ENCODE results near the gene TMEM63A.

Gene TMEM63A

GRCh38 chr1:225918280-225918679 lies 36.1 kb upstream of the TMEM63A start:
- Histone ChIP-seq H3K9ac (ENCODE audit: low read length) (no peak overlapping the region), H3K36me3 (ENCODE audit: control insufficient read depth, insufficient read depth, low read length) (peaks cover 11% of the 10 kb centered on the region), H3K4me1 (ENCODE audit: control insufficient read depth, insufficient read depth, low read length) (peaks cover 11% of the 10 kb centered on the region), H3K27me3 (ENCODE audit: control insufficient read depth, insufficient read depth, low read length) (no peaks in the 10 kb centered on the region), H3K27ac (ENCODE audit: low read depth, low read length) (no peak overlapping the region), H3K4me3 (ENCODE audit: low read length) (no peak overlapping the region)

GRCh38 chr1:225917536-225917935 lies 35.4 kb upstream of the TMEM63A start:
- H3K9ac ChIP-seq (ENCODE audit: low read length) = no peak overlapping the region
- no peaks in the 10 kb centered on the region for H3K27me3 ChIP-seq (ENCODE audit: control insufficient read depth, insufficient read depth, low read length)
- H3K27ac ChIP-seq (ENCODE audit: low read depth, low read length) = no peak overlapping the region
- H3K4me3 ChIP-seq (ENCODE audit: low read length) = no peak overlapping the region
- H3K4me1 ChIP-seq (ENCODE audit: control insufficient read depth, insufficient read depth, low read length) = peaks cover 5% of the 10 kb centered on the region
- peaks cover 11% of the 10 kb centered on the region for H3K36me3 ChIP-seq (ENCODE audit: control insufficient read depth, insufficient read depth, low read length)

- Histone ChIP-seq H3K4me3 (ENCODE audit: low read length) (no peak overlapping the region), H3K27me3 (ENCODE audit: control insufficient read depth, insufficient read depth, low read length) (no peaks in the 10 kb centered on the region), H3K4me1 (ENCODE audit: control insufficient read depth, insufficient read depth, low read length) (peaks cover 5% of the 10 kb centered on the region), H3K36me3 (ENCODE audit: control insufficient read depth, insufficient read depth, low read length) (peaks cover 11% of the 10 kb centered on the region), H3K27ac (ENCODE audit: low read depth, low read length) (no peak overlapping the region), H3K9ac (ENCODE audit: low read length) (no peak overlapping the region)
Observed at GRCh38 chr1:225917101-225917500, 34.9 kb upstream of the TMEM63A start.

GRCh38 chr1:225915538-225915991 lies 33.4 kb upstream of the TMEM63A start:
- no peak overlapping the region for H3K27ac ChIP-seq (ENCODE audit: low read depth, low read length)
- H3K4me1 ChIP-seq (ENCODE audit: control insufficient read depth, insufficient read depth, low read length) = peaks cover 5% of the 10 kb centered on the region
- H3K9ac ChIP-seq (ENCODE audit: low read length) = no peak overlapping the region
- no peaks in the 10 kb centered on the region for H3K27me3 ChIP-seq (ENCODE audit: control insufficient read depth, insufficient read depth, low read length)
- peaks cover 3% of the 10 kb centered on the region for H3K36me3 ChIP-seq (ENCODE audit: control insufficient read depth, insufficient read depth, low read length)
- no peak overlapping the region for H3K4me3 ChIP-seq (ENCODE audit: low read length)

- Histone ChIP-seq H3K4me3 (ENCODE audit: low read length) (no peak overlapping the region), H3K36me3 (ENCODE audit: control insufficient read depth, insufficient read depth, low read length) (peaks cover 3% of the 10 kb centered on the region), H3K4me1 (ENCODE audit: control insufficient read depth, insufficient read depth, low read length) (peaks cover 5% of the 10 kb centered on the region), H3K27ac (ENCODE audit: low read depth, low read length) (no peak overlapping the region), H3K27me3 (ENCODE audit: control insufficient read depth, insufficient read depth, low read length) (no peaks in the 10 kb centered on the region), H3K9ac (ENCODE audit: low read length) (no peak overlapping the region)
Observed at GRCh38 chr1:225914947-225915346, 32.8 kb upstream of the TMEM63A start.

- H3K4me3 ChIP-seq (ENCODE audit: low read length) = no peak overlapping the region
- H3K9ac ChIP-seq (ENCODE audit: low read length) = no peak overlapping the region
- peaks cover under 1% of the 10 kb centered on the region for H3K4me1 ChIP-seq (ENCODE audit: control insufficient read depth, insufficient read depth, low read length)
- H3K27ac ChIP-seq (ENCODE audit: low read depth, low read length) = no peak overlapping the region
- H3K36me3 ChIP-seq (ENCODE audit: control insufficient read depth, insufficient read depth, low read length) = peaks cover 3% of the 10 kb centered on the region
- H3K27me3 ChIP-seq (ENCODE audit: control insufficient read depth, insufficient read depth, low read length) = no peaks in the 10 kb centered on the region
Observed at GRCh38 chr1:225914391-225914790, 32.2 kb upstream of the TMEM63A start.

- Histone ChIP-seq H3K36me3 (ENCODE audit: control insufficient read depth, insufficient read depth, low read length) (no peaks in the 10 kb centered on the region), H3K4me3 (ENCODE audit: low read length) (no peak overlapping the region), H3K9ac (ENCODE audit: low read length) (no peak overlapping the region)
Observed at GRCh38 chr1:225911191-225912130, 29.3 kb upstream of the TMEM63A start.

GRCh38 chr1:225909477-225909876 lies 27.3 kb upstream of the TMEM63A start:
- no peak overlapping the region for H3K4me3 ChIP-seq (ENCODE audit: low read length)
- H3K4me1 ChIP-seq (ENCODE audit: control insufficient read depth, insufficient read depth, low read length) = no peaks in the 10 kb centered on the region
- no peak overlapping the region for H3K9ac ChIP-seq (ENCODE audit: low read length)
- H3K27me3 ChIP-seq (ENCODE audit: control insufficient read depth, insufficient read depth, low read length) = no peaks in the 10 kb centered on the region
- H3K27ac ChIP-seq (ENCODE audit: low read depth, low read length) = no peak overlapping the region
- no peaks in the 10 kb centered on the region for H3K36me3 ChIP-seq (ENCODE audit: control insufficient read depth, insufficient read depth, low read length)

More at GRCh38 chr1:225911191-225912130, 29.3 kb upstream of the TMEM63A start:
- H3K27me3 ChIP-seq (ENCODE audit: control insufficient read depth, insufficient read depth, low read length) = no peaks in the 10 kb centered on the region
- no peak overlapping the region for H3K27ac ChIP-seq (ENCODE audit: low read depth, low read length)
- H3K4me1 ChIP-seq (ENCODE audit: control insufficient read depth, insufficient read depth, low read length) = no peaks in the 10 kb centered on the region

GRCh38 chr1:225908773-225909172 lies 26.6 kb upstream of the TMEM63A start:
- Histone ChIP-seq H3K4me3 (ENCODE audit: low read length) (no peak overlapping the region), H3K27ac (ENCODE audit: low read depth, low read length) (no peak overlapping the region), H3K27me3 (ENCODE audit: control insufficient read depth, insufficient read depth, low read length) (no peaks in the 10 kb centered on the region), H3K4me1 (ENCODE audit: control insufficient read depth, insufficient read depth, low read length) (no peaks in the 10 kb centered on the region), H3K9ac (ENCODE audit: low read length) (no peak overlapping the region), H3K36me3 (ENCODE audit: control insufficient read depth, insufficient read depth, low read length) (no peaks in the 10 kb centered on the region)

- H3K36me3 ChIP-seq (ENCODE audit: control insufficient read depth, insufficient read depth, low read length) = no peaks in the 10 kb centered on the region
- H3K4me1 ChIP-seq (ENCODE audit: control insufficient read depth, insufficient read depth, low read length) = no peaks in the 10 kb centered on the region
- no peaks in the 10 kb centered on the region for H3K27me3 ChIP-seq (ENCODE audit: control insufficient read depth, insufficient read depth, low read length)
- H3K4me3 ChIP-seq (ENCODE audit: low read length) = no peak overlapping the region
- H3K9ac ChIP-seq (ENCODE audit: low read length) = no peak overlapping the region
- no peak overlapping the region for H3K27ac ChIP-seq (ENCODE audit: low read depth, low read length)
Observed at GRCh38 chr1:225908013-225908640, 25.9 kb upstream of the TMEM63A start.

- Histone ChIP-seq H3K36me3 (ENCODE audit: control insufficient read depth, insufficient read depth, low read length) (no peaks in the 10 kb centered on the region), H3K27ac (ENCODE audit: low read depth, low read length) (no peak overlapping the region), H3K27me3 (ENCODE audit: control insufficient read depth, insufficient read depth, low read length) (no peaks in the 10 kb centered on the region), H3K4me1 (ENCODE audit: control insufficient read depth, insufficient read depth, low read length) (no peaks in the 10 kb centered on the region), H3K4me3 (ENCODE audit: low read length) (no peak overlapping the region), H3K9ac (ENCODE audit: low read length) (no peak overlapping the region)
Observed at GRCh38 chr1:225907341-225907740, 25.2 kb upstream of the TMEM63A start.

GRCh38 chr1:225906467-225906866 lies 24.3 kb upstream of the TMEM63A start:
- no peaks in the 10 kb centered on the region for H3K4me1 ChIP-seq (ENCODE audit: control insufficient read depth, insufficient read depth, low read length)
- H3K4me3 ChIP-seq (ENCODE audit: low read length) = no peak overlapping the region
- H3K36me3 ChIP-seq (ENCODE audit: control insufficient read depth, insufficient read depth, low read length) = no peaks in the 10 kb centered on the region
- H3K27ac ChIP-seq (ENCODE audit: low read depth, low read length) = no peak overlapping the region
- no peaks in the 10 kb centered on the region for H3K27me3 ChIP-seq (ENCODE audit: control insufficient read depth, insufficient read depth, low read length)
- H3K9ac ChIP-seq (ENCODE audit: low read length) = no peak overlapping the region

All from rectal smooth muscle tissue (tissue), 1 donor.